SW480 (cell line): Measurements from ENCODE around the gene TRIM61.
"Not testable (repeated sequence)": the region's sequence is repeated elsewhere in the genome, so short reads cannot be mapped to it uniquely, and the experiment has no call there.

Source experiments
- DNase-seq: peaks from one replicate; pipeline ENCODE4 v3.0.0-alpha.2; 2016; ENCODE audit warnings: low spot score

Gene TRIM61

GRCh38 chr4:164956766-164957643 is 20.5 kb downstream of the TRIM61 start:
- no peak for DNase-seq

- no peak for DNase-seq
Observed at GRCh38 chr4:164955107-164955805, 22.2 kb downstream of the TRIM61 start.

GRCh38 chr4:164952551-164952950 is 24.9 kb downstream of the TRIM61 start:
- no peak for DNase-seq

- no peak for DNase-seq
Observed at GRCh38 chr4:164949448-164950143, 27.9 kb downstream of the TRIM61 start.

GRCh38 chr4:164948975-164949374 is 28.5 kb downstream of the TRIM61 start:
- no peak for DNase-seq

- not testable (repeated sequence) for DNase-seq
Observed at GRCh38 chr4:164948006-164948405, 29.5 kb downstream of the TRIM61 start.

- no peak for DNase-seq
Observed at GRCh38 chr4:164946810-164947209, 30.6 kb downstream of the TRIM61 start.

- DNase-seq, result no peak
Observed at GRCh38 chr4:164945146-164945545, 32.3 kb downstream of the TRIM61 start.

GRCh38 chr4:164943192-164943591 is 34.3 kb downstream of the TRIM61 start:
- no peak for DNase-seq

GRCh38 chr4:164937576-164938270 is 39.7 kb downstream of the TRIM61 start:
- DNase-seq, result no peak

- DNase-seq, result not testable (repeated sequence)
Observed at GRCh38 chr4:164935865-164936606, 41.4 kb downstream of the TRIM61 start.

- DNase-seq, result peak; percentile 11
Observed at GRCh38 chr4:164935363-164935762, 42.1 kb downstream of the TRIM61 start.

- DNase-seq, result no peak
Observed at GRCh38 chr4:164933244-164933643, 44.2 kb downstream of the TRIM61 start.

- DNase-seq, result peak; percentile 8
Observed at GRCh38 chr4:164931551-164932324, 45.7 kb downstream of the TRIM61 start.

GRCh38 chr4:164930647-164931046 is 46.8 kb downstream of the TRIM61 start:
- DNase-seq, result no peak

GRCh38 chr4:164927101-164927500 is 50.4 kb downstream of the TRIM61 start:
- not testable (repeated sequence) for DNase-seq

- no peak for DNase-seq
Observed at GRCh38 chr4:164926301-164926700, 51.2 kb downstream of the TRIM61 start.

- no peak for DNase-seq
Observed at GRCh38 chr4:164924670-164925238, 52.7 kb downstream of the TRIM61 start.

GRCh38 chr4:164918956-164919355 is 58.5 kb downstream of the TRIM61 start:
- DNase-seq, result no peak
